Dermis microvascular lymphatic vessel endothelial cell (primary cell): ENCODE results near the gene ABCG4. TPM values are rescaled to one million over a fixed set of nuclear protein-coding genes. Genes with fewer than 3 reads are reported as not detected.
"Not testable (repeated sequence)": the region's sequence is repeated elsewhere in the genome, so short reads cannot be mapped to it uniquely, and the experiment has no call there.

Experiments
- DNase-seq, 2 donors: peaks; one replicate each; pipeline versions ENCODE4 v3.0.0 to v3.0.0-alpha.2; 2010; ENCODE audit warnings: low read depth in 2 of 2
- total RNA-seq: library from RNA; depleted of rRNA; stranded (reverse); fragments of >200 nt; gene quantifications from 2 replicates; pipeline ENCODE4 v1.2.1, GENCODE V29; 2014

ABCG4 gene
- total RNA-seq, 1 donor from 2014 or later: not detected

DNA sequence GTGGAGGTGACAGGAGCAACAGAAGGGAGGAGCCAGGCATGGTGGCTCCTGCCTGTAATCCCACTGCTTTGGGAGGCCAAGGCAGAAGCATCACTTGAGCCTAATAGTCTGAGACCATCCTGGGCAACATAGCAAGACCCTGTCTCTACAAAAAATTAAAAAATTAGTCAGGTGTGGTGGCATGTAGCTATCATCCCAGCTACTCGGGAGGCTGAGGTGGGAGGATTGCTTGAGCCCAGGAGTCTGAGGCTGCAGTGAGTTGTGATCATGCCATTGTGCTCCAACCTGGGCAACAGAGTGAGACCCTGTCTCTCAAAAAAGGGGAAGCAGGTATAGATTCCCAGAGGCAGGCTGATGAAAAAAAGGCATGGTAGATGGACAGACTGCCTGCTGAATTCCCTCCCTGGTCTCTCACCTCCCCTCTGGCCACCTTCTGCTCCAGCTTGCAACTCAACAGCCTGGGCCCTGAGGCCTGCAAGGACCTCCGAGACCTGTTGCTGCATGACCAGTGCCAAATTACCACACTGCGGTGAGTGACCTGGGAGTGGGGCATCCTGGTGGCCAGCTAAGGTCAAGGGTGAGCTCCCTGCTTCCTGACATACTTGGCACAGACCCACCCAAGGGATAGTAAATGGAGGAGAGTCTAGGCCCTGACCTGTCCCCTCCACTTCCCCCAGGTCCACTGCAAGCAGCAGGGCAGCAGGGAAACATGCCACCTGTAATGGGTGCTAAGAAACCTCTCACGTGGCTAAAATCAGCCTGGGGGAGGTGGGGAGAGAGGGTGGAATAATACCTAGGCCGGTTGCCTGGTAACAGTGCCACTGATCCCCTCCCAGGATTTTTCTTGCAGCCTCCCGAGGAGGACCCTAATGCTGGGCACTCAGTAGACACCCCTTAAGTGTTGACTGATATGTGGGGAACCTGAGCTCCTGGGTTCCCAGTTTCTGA lies 32.2 kb downstream of the ABCG4 start:
- DNase-seq: peak in 1 of 2 donors; percentile 26

DNA sequence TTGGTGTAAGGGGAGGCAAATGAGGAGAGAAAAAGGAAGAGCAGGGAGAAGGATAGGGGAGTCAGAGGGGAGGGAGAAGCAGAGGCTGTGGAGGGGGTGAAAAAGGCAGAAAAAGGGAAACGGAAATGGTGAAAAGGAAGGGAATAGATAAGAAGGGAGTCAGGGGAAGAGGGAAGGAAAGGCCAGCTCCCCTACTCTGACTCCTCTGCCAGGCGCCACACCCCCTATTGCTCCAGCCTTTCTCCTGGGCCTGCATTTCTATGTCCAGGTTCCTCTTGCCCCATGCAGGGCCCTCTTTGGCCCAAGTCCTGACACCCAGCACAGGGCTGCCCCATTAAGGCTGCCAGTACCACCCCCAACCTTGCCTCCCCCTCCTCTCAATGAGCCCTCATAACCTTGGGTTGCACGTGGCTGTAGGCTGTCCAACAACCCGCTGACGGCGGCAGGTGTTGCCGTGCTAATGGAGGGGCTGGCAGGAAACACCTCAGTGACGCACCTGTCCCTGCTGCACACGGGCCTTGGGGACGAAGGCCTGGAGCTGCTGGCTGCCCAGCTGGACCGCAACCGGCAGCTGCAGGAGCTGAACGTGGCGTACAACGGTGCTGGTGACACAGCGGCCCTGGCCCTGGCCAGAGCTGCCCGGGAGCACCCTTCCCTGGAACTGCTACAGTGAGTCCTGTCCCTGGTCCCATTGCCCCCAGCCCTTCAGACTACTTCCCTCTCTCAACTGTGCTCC lies 33.0 kb downstream of the ABCG4 start:
- no peak for DNase-seq

DNA sequence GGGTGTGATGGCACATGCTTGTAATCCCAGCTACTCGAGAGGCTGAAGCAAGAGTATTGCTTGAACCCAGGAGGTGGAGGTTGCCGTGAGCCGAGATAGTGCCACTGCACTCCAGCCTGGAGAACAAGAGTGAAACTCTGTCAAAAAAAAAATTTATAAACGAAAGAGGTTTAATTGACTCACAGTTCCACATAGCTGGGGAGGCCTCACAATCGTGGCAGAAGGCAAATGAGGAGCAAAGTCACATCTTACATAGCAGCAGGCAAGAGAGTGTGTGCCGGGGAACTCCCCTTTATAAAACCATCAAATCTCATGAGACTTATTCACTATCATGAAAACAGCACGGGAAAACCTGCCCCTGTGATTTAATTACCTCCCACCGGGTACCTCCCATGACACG lies 35.5 kb downstream of the ABCG4 start:
- not testable (repeated sequence) for DNase-seq

DNA sequence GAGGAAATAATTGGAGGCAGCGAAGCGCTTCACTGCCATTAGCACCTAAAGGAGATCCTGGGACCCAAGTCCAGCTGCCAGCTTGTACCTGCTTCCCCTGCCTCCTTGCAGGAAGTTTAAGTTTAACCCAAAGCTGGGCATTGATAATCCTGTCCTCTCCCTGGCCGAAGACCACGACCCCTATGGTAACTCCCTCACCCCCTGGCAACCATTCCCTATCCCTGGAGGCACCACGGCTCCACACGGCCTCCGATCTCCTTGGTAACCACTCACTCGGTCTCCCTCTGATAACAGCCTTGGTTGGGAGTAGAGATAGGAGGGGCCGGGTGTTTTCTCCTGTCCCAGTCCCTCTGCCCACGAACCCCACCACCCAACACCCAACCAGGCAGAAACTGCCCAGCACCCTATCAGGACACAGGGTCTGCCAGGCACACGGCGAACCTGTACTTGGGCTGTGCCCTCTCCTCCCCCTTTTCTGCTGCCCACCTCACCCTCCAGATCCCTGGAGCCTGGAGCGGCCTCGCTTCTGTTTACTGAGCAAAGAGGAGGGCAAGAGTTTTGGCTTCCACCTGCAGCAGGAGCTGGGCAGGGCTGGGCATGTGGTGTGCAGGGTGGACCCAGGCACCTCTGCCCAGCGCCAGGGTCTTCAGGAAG lies 37.3 kb downstream of the ABCG4 start:
- no peak for DNase-seq

DNA sequence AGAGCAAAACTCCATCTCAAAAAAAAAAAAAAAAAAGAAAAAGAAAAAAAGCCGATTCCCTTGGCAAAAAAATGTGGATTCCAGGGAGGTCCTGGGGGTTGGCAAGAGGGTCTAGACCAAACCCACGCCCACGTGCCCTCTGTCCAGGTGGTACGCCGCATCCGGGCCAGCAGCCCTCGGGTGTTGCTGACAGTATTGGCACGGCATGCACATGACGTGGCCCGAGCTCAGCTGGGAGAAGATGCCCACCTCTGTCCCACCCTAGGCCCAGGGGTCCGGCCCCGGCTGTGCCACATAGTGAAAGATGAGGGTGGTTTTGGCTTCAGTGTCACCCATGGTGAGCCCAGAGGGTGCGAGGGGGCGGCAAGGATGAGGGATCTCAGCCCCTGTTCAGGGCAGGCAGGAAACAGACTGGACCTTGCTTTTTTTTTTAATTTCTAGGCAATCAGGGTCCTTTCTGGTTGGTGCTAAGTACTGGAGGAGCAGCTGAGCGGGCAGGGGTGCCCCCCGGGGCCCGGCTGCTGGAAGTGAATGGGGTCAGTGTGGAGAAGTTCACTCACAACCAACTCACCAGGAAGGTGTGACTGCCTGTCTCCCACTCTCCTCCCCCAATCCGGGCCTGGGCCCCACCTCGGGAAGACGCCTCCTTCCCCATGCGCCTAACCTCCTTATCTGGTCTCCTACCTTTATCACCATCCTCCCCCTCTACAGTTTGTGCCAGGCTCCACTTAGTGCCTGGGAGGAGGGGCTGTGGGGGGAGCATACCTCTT lies 38.5 kb downstream of the ABCG4 start:
- DNase-seq: no peak

DNA sequence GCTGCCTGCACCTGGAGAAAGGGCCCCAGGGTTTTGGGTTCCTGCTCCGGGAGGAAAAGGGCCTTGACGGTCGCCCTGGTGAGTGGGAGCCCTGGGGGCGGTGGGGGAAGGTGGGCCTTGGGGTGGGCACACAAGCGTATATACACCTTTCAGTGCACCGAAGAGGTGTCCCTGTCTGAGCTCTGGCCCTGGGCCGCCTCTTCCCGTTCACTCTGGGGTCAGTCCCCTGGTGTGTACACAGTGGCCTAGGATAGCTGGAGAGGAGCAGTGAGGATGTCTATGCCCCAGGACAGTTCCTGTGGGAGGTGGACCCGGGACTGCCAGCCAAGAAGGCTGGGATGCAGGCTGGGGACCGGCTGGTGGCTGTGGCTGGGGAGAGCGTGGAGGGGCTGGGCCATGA lies 39.2 kb downstream of the ABCG4 start:
- DNase-seq: no peak

DNA sequence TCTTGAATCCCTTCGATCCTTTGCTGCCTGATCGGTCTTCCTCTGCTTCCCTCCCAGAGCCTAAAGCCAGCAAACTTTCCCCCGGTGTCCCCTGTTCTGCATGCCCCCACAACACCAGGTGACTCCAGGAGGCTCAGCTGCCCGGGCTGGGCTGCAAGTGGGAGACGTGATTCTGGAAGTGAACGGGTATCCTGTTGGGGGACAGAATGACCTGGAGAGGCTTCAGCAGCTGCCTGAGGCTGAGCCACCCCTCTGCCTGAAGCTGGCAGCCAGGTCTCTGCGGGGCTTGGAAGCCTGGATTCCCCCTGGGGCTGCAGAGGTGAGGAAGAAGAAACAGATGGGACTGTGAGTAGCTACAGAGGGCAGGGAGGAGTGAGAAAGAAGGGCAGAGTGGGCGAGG lies 40.0 kb downstream of the ABCG4 start:
- DNase-seq: no peak

DNA sequence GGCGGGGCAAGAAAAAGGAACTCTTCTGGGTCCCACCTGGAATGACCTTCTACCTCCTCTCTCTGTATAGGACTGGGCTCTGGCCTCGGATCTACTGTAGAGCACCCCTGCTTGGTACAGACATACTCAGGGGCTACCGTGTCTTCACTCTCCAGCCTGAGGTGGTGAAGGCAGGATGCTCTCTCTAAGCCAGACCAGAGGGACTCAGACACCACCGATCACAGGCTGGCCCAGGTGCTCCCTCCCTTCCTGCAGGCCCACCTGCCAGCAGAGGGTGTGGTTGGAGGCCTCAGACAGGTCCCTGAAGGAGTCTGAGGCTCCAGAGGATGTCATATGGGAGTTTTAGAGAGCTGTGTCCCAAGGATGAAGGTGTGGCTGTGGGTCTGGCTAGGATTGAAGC lies 40.5 kb downstream of the ABCG4 start:
- DNase-seq: no peak

DNA sequence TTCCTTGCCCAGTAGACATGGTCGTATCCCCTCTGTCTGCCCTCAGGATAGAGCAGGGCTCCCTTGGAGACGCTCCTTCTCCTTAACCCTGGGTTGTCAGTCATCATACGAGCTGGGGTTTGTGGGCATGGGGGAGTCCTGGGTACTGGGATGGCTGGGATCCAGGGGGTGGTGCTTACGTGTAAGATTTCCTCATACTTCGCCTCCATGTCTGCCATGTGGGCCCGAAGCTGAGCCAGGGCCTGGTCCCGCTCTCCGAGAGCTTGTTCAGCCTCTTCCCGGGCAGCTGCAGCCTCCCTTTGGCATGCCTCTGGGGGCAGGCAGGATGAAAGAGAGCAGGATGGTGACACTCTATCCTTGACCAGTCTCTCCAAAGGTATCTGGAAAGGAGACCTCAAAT lies 41.7 kb downstream of the ABCG4 start:
- DNase-seq: no peak

DNA sequence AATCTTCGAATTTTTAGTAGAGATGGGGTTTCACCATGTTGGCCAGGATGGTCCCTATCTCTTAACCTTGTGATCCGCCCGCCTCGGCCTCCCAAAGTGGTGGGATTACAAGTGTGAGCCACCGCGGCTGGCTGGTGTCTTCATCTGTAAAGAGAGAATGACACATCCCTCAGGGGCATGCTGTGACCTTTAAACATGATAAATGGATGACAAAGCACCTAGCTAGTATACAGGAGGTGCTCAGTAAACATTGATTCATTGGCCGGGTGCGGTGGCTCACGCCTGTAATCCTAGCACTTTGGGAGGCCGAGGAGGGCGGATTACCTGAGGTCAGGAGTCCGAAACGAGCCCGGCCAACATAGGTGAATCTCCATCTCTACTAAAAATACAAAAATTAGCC lies 42.4 kb downstream of the ABCG4 start:
- not testable (repeated sequence) for DNase-seq

DNA sequence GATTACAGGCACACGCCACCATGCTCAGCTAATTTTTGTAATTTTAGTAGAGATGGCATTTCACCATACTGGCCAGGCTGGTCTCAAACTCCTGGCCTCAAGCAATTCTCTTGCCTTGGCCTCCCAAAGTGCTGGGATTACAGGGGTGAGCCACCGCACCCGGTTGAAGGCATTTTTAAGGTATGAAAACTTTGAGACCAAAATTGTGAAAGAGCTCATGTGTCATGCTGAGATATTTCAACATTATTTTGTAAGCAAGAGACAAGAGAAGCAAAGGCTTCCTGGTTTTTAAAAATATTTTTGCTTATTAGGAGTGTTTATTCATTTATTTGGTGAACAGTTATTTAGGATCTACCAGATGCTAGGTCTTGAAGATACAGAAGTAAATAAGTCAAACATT lies 43.3 kb downstream of the ABCG4 start:
- no peak for DNase-seq

DNA sequence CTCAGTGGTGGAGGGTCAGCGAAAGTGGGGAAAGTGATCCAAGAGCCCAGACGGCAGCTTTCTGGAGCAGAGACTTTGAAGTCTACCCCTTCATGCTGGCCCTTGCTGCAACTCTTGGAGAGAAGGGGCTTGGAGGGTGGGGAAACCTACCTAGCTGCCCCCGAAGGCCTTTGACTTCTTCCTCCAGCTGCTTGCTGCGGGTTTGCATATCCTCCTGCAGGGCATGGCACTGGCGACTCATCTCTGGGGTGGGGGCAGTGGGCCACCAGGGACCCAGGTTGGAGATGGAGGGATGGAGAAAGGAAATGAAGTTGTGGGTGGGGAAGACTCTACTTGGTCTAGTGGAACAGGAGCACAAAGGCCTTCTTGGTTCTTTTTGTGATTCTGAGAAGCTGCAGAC lies 44.1 kb downstream of the ABCG4 start:
- no peak for DNase-seq

DNA sequence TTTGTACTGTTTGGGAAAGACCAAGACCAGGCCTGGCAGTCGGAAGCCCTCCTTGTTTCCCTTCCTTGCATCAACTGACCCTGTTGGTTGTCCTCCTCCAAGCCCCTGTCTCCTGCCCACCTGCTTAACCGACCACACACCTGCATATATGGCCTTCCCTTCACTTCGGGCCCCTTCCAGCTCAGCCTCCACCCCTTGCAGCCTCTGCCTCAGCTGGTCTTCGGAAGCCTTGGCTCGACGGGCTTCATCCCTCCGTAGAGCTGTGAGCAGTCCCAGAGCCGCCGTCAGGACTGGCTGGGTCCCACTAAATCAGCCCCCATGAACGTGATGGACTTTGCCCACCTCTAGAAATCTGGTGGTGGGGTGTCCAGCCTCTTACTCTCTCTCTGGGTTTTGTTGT lies 44.8 kb downstream of the ABCG4 start:
- DNase-seq: no peak

DNA sequence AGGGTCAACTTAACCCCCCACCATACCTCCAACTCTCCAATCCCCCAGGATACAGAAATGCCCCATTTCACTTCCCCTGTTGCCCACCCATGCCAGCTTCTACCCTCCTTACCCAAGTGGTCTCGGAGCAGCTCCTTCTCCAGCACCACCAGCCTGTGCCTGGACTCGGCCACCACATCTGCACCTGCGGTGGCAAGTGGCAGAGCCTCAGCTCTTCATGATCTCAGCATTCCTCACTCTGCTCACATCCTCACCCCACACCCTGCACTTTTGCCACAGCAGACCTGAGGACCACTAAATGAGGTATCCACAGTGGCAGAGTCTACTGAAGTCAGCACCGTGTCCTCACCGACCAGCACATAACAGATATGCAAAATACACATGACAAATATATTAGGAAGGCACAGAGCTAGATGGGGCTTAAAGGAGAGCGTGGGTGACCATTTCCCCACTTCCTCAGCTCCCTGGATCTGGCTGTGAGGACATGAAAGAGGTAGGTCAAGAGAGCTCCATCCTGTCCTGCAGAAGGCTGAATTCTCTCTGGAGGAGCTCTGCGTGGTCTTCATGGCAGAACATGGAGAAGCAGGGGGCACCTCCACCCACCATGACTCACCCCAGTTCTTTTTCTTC lies 46.1 kb downstream of the ABCG4 start:
- no peak for DNase-seq

DNA sequence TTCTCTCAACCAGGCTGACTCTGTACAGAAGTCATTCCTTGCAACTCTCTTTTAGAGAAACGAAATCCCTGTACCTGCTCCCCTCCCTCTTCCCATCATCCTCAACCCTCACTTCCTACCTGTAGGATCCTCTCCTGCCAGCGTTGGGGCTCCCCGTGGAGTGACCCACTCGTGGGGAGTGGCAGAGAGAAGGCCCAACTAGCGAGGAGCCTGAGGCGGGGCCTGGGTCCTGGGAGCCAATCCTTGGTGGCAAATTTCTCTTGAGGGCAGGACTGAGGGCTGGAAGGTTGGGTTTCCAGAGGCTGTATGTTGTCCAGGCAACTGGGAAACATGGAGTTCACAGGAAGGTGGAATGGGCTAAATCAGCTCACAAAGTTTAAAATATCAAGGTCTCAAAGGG lies 46.8 kb downstream of the ABCG4 start:
- DNase-seq: peak; percentile 68 to 72

DNA sequence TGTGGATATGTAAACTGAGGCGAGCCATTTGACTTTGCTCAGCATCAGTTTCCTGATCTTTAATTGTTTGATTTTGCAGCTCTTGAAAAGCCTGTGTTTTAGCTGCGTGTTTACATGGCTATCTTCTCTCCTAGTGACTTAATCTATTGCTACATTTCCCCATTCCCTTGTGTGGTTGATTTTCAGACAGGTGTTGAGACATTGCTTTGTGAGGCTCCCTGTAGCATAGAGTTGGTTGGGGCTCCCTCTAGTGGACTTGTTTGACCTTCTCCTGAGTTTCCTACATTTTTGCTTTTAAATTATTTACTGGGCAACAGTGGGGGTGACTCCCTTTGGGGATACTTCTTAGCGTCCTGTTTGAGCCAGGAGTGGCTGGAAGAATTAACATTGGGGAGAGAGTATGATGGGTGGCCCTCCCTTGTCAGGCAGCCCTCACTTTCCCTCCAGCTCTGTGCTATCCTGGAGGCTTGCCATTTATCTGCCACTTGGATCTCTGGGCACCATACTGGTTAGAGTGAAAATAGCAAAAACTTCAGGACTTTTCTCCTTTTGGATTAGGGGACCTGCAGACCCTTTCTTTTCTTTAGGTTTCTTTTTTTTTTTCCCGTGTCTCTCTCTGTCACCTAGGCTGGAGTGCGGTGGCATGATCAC lies 48.1 kb downstream of the ABCG4 start:
- DNase-seq: peak; percentile 82 to 85

DNA sequence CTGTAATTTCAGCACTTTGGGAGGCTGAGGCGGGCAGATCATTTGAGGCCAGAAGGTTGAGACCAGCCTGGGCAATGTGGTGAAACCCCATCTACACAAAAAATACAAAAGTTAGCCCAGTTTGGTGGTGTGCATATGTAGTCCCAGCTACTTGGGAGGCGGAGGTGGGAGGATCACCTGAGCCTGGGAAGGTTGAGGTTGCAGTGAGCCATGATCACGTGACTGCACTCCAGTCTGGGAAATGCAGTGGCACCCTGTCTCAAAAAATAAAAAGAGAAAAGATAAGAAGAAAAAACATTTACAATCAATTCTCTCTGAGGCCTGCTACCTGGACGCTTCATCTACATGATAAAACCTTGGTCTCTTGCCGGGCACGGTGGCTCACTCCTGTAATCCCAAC lies 50.1 kb downstream of the ABCG4 start:
- no peak for DNase-seq

DNA sequence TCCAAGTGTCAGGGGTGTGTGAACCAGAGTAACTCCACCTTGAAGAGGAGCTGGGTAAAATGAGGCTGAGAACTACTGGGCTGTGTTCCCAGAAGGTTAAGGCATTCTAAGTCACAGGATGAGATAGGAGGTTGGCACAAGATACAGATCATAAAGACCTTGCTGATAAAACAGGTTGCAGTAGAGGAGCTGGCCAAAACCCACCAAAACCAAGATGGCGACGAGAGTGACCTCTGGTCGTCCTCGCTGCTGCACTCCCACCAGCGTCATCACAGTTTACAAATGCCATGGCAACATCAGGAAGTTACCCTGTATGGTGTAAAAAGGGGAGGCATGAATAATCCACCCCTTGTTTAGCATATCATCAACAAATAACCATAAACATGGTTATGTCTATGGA lies 52.4 kb downstream of the ABCG4 start:
- not testable (repeated sequence) for DNase-seq

DNA sequence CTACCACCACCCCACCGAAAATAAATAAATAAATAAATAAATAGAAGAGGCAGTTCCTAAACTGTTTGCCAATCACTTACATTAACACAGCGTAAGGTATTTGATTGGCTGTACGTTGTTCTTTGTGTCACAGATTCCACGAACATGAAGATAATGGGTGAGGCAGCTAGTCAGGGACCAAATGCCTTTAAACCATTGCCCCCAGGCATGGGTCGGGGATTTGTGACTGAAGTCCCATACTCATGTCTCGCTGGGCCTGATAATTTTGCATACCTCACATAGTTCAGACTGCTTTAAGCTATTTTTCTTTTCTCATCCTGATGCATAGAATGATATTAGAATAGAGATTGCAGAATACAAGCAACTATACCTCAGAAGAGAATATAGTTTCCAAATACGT lies 53.7 kb downstream of the ABCG4 start:
- DNase-seq: no peak

DNA sequence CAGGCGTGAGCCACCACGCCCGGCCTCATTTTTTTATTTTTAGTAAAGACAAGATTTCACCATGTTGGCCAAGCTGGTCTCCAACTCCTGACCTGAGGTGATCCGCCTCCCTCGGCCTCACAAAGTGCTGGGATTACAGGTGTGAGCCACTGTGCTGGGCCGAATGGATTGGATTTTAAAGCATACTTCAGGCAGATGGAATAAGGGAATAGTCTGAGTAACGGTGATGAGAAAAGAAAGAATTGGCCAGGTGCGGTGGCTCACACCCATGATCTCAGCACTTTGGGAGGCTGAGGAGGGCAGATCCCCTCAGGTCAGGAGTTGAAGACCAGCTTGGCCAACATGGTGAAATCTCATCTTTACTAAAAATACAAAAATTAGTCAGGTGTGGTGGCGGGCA lies 55.2 kb downstream of the ABCG4 start:
- DNase-seq: no peak

DNA sequence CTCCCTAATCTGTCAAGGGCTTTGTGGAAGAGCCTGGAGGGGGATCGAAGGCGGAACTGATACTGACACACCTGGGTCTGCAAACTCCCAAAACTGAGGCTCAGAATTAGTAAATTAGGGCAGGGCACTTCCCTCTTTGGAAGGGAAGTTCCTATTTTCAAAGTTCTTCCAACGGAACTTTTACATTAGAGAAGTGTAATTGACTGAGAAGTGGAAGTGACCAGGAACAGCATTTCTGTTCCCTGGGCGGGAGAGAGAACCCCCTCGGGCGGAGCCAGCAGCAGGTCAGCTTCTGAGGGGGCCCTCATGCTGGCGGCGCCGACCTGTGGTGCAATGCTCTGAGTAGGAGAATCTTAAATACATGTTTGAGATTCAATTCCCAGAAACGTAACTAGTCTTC lies 56.2 kb downstream of the ABCG4 start:
- no peak for DNase-seq
